NT2/D1 (cell line): ENCODE measurements around the gene PIEZO1.
A peak's percentile ranks its signal among the peaks of the same experiment; 100 is the strongest.

Experiments
- DNase-seq: peaks from one replicate; pipeline ENCODE4 v3.0.0-alpha.2; 2011; ENCODE audit warnings: low read depth, low spot score
- H3K27me3 ChIP-seq: 2 replicates; pipeline ENCODE4 v1.6.0; 2011; ENCODE audit warnings: mild to moderate bottlenecking; ENCODE audit not compliant: insufficient read length, insufficient read depth
- H3K36me3 ChIP-seq: 2 replicates; pipeline ENCODE4 v1.6.1; 2011; ENCODE audit warnings: mild to moderate bottlenecking, low read length, mixed read lengths; ENCODE audit not compliant: insufficient read depth, insufficient read length
- H3K4me1 ChIP-seq: 2 replicates; pipeline ENCODE4 v1.5.1; 2011; ENCODE audit not compliant: insufficient read depth, insufficient read length
- H3K4me3 ChIP-seq: 2 replicates; pipeline ENCODE4 v1.5.1; 2011; ENCODE audit warnings: low read depth; ENCODE audit not compliant: insufficient read length
- H3K9ac ChIP-seq: 2 replicates; pipeline ENCODE4 v1.6.0; 2011; ENCODE audit warnings: low read depth; ENCODE audit not compliant: insufficient read length
- H3K9me3 ChIP-seq: 2 replicates; pipeline ENCODE4 v1.5.1; 2011; ENCODE audit warnings: mild to moderate bottlenecking, low read length; ENCODE audit not compliant: insufficient read depth
- SUZ12 ChIP-seq: IDR thresholded peaks from 2 replicates; pipeline ENCODE4 v1.6.1; 2011; ENCODE audit not compliant: insufficient read length, insufficient read depth; ENCODE audit errors: extremely low read depth
- YY1 ChIP-seq: IDR thresholded peaks from 2 replicates; pipeline ENCODE4 v1.6.1; 2011; ENCODE audit not compliant: insufficient read length, insufficient read depth
- ZNF274 ChIP-seq: IDR thresholded peaks from 2 replicates; pipeline ENCODE4 v1.6.1; 2011; ENCODE audit warnings: mild to moderate bottlenecking, low read depth, low read length

Gene PIEZO1

GRCh38 chr16:88692861-88693260 is 92.2 kb downstream of the PIEZO1 start:
- peaks cover 31% of the 10 kb centered on the region for H3K36me3 ChIP-seq
- DNase-seq = no peak
- peaks cover 22% of the 10 kb centered on the region for H3K4me1 ChIP-seq
- peaks cover 29% of the 10 kb centered on the region for H3K27me3 ChIP-seq
- TF ChIP-seq SUZ12 (no peak), YY1 (no peak), ZNF274 (no peak)
- H3K9ac ChIP-seq = no peak overlapping the region
- H3K4me3 ChIP-seq = no peak overlapping the region
- H3K9me3 ChIP-seq = no peaks in the 10 kb centered on the region

DNA sequence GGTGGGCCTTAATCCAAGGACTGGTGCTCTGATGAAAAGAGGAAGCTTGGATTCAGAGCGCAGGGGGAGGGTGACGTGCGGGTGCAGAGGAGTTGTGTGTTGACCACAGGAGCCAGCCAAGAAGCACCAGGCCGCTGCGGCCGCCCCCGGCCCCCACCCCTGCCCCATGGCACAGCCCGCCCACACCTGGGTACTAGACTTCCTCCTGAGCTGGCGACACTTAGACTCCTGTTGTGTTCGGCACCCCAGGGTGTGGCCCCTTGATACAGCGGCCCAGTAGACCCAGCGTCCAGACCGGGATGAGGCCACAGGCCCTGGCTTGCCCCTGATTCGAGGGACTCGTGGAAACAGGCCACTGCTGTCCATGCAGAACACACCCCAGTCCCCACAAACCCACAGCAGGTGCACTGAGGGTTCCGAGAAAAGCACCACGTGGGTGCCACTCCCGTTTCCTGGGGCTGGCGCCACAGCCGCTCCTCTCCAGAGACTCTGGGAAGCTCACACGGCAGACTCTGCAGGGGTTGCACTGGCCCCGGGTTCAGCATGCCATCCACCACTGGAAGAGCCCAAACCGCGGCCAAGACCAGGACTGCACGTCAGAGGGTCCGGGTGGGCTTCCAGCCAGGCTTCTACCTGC is 93.0 kb downstream of the PIEZO1 start:
- no peak for TF ChIP-seq SUZ12
- TF ChIP-seq ZNF274 = no peak
- TF ChIP-seq YY1 = no peak
- no peak for DNase-seq
- Histone ChIP-seq H3K9ac (no peak overlapping the region), H3K36me3 (peaks cover 22% of the 10 kb centered on the region), H3K4me3 (no peak overlapping the region), H3K9me3 (no peaks in the 10 kb centered on the region), H3K4me1 (peaks cover 24% of the 10 kb centered on the region), H3K27me3 (peaks cover 37% of the 10 kb centered on the region)

- H3K9me3 ChIP-seq = no peaks in the 10 kb centered on the region
- TF ChIP-seq ZNF274 = no peak
- no peak for TF ChIP-seq YY1
- TF ChIP-seq SUZ12 = no peak
- H3K27me3 ChIP-seq = peaks cover 44% of the 10 kb centered on the region
- no peak overlapping the region for H3K9ac ChIP-seq
- no peak for DNase-seq
- H3K4me1 ChIP-seq = peaks cover 29% of the 10 kb centered on the region
- peaks cover 15% of the 10 kb centered on the region for H3K36me3 ChIP-seq
- no peak overlapping the region for H3K4me3 ChIP-seq
These were observed 93.7 kb downstream of the PIEZO1 start for GRCh38 chr16:88691129-88691813.

DNA sequence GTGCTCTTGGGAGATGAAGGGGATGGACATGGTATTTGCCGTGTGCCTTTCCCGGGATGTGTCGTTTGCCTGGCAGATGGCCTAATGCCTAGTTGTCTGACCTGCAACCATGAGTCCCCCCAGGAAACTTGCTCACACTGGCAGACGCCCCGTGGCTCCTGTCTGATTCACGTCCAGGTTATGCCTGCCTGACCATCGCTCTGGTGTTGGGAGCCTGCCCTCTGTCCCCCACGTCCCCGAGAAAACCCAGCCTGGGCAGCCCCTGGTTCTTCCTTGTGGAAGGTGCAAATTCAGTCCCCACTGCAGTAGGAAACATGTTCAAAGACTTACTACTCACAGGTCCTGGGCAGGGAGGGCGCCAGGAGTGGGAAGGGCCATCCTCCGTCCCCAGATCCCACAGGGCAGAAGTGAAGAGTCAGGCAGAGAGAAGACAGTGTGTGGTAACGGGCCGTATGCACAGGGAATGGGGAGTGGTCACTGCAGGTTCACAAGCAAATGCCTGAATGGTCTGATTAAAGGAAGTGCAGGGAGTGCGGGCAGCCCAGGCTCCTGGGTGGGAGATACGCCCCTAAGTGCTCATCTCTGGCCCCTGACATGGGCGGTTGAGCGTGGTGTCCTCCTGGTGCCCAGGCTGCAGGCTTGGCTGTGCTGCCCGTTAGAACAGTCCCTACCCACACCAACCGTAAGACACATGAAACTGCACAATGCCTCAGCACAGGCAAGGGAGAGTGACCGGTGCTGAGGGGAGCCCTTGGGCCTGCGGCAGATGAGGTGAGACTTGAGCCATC is 94.5 kb downstream of the PIEZO1 start:
- peaks cover 7% of the 10 kb centered on the region for H3K36me3 ChIP-seq
- H3K9ac ChIP-seq = peak overlapping the region; percentile 38
- TF ChIP-seq ZNF274 (no peak), YY1 (no peak), SUZ12 (no peak)
- DNase-seq = no peak
- H3K9me3 ChIP-seq = no peaks in the 10 kb centered on the region
- H3K4me3 ChIP-seq = no peak overlapping the region
- peaks cover 51% of the 10 kb centered on the region for H3K27me3 ChIP-seq
- peaks cover 29% of the 10 kb centered on the region for H3K4me1 ChIP-seq

- H3K9me3 ChIP-seq = no peaks in the 10 kb centered on the region
- H3K9ac ChIP-seq = peak overlapping the region; percentile 45
- no peak for DNase-seq
- H3K27me3 ChIP-seq = peaks cover 61% of the 10 kb centered on the region
- TF ChIP-seq YY1 (no peak), ZNF274 (no peak), SUZ12 (no peak)
- no peaks in the 10 kb centered on the region for H3K36me3 ChIP-seq
- H3K4me3 ChIP-seq = no peak overlapping the region
- peaks cover 36% of the 10 kb centered on the region for H3K4me1 ChIP-seq
These were observed 96.8 kb downstream of the PIEZO1 start for GRCh38 chr16:88688013-88688778.

DNA sequence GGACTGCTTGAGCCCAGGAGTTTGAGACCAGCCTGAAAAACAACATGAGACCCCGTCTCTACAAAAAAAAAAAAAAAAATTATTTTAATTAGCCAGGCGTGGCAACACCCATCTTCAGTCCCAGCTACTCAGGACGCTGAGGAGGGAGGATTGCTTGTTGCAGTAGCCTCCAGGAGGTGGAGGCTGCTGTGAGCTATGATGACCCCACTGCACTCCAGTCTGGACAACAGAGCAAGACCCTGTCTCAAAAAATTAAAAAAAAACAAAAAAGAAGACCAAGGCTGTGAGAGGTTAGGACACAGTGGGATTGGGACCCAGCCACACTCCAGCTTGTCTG is 97.4 kb downstream of the PIEZO1 start:
- Histone ChIP-seq H3K9ac (no peak overlapping the region), H3K4me1 (peaks cover 36% of the 10 kb centered on the region), H3K36me3 (no peaks in the 10 kb centered on the region), H3K4me3 (no peak overlapping the region), H3K27me3 (peaks cover 61% of the 10 kb centered on the region), H3K9me3 (no peaks in the 10 kb centered on the region)
- DNase-seq = no peak
- TF ChIP-seq SUZ12 (no peak), YY1 (no peak), ZNF274 (no peak)
